K562 (cell line): ENCODE results near the gene OSCAR. TPM values are rescaled to one million over a fixed set of nuclear protein-coding genes. Genes with fewer than 3 reads are reported as not detected.

Experiments used
- ATAC-seq: fragments of 200-7000 bp; cut with Tn5 transposase; 3 replicates; pipeline ENCODE4 v1.9.1; 2020; ENCODE audit warnings: moderate library complexity
- BruUV-seq: library from RNA; stranded (reverse); fragments of 400-500 nt; replicated peaks from 2 replicates; lab custom pipeline; 2021; lab: Mats Ljungman, UMichigan
- CTCF ChIA-PET: fragments of 300-600 bp; formaldehyde crosslinking; extraction: SDS; loops from one replicate; lab custom pipeline; 2021; ENCODE audit warnings: low intra/inter-chr PET ratio; lab: Yijun Ruan, JAX
- POLR2A ChIA-PET: fragments of 300-600, 350-650 bp; sonication (Branson Sonifier 250); formaldehyde crosslinking; extraction: SDS; loops from one replicate; lab custom pipeline; 2021; ENCODE audit warnings: antibody characterized with exemption, inconsistent platforms; lab: Yijun Ruan, JAX
- DNase-seq, 4 experiments: peaks; one replicate each; pipeline versions ENCODE4 v3.0.0 to v3.0.0-alpha.2; 2011 to 2018; ENCODE audit warnings: low spot score in 3 of 4, mixed read lengths in 3 of 4; ENCODE audit errors: extremely low read depth in 1 of 4
- FAIRE-seq: peaks from 2 replicates; lab custom pipeline; 2011; peaks lifted over from hg19 to GRCh38; lab: Jason Lieb, UNC
- H2AFZ ChIP-seq: 2 replicates; pipeline ENCODE4 v1.6.0; 2011; ENCODE audit warnings: low read depth, low read length, control low read depth, inconsistent platforms
- H3K27ac ChIP-seq: fragments of 200-600 bp; 3 replicates; pipeline ENCODE4 v1.8.0; 2011; ENCODE audit warnings: low read depth, mild to moderate bottlenecking, control low read depth, inconsistent platforms, low read length, moderate library complexity, mixed read lengths; ENCODE audit errors: extremely low read depth
- H3K27me3 ChIP-seq, 2 experiments: fragments of 300-600 bp in 1 of 2; 2 replicates in 1 of 2; 3 replicates in 1 of 2; pipeline versions ENCODE4 v1.6.0 to v1.8.0; 2011; ENCODE audit warnings: inconsistent platforms in 2 of 2, low read length in 2 of 2, mild to moderate bottlenecking in 1 of 2, mixed read lengths in 1 of 2, moderate library complexity in 1 of 2; ENCODE audit not compliant: control insufficient read depth in 2 of 2, insufficient read depth in 2 of 2
- H3K36me3 ChIP-seq: fragments of 300-600 bp; 3 replicates; pipeline ENCODE4 v1.8.0; 2011; ENCODE audit warnings: mild to moderate bottlenecking, low read length, inconsistent platforms; ENCODE audit not compliant: control insufficient read depth, insufficient read depth
- H3K4me1 ChIP-seq, 2 experiments: fragments of 200-600 bp in 1 of 2; replicated peaks in 1 of 2; 2 replicates in 1 of 2; 3 replicates in 1 of 2; pipeline versions ENCODE4 v1.5.1 to v1.8.0; 2011; ENCODE audit warnings: inconsistent platforms in 2 of 2, low read length in 2 of 2, mild to moderate bottlenecking in 1 of 2, mixed read lengths in 1 of 2, moderate library complexity in 1 of 2; ENCODE audit not compliant: control insufficient read depth in 2 of 2, insufficient read depth in 2 of 2
- H3K4me2 ChIP-seq: 2 replicates; pipeline ENCODE4 v1.6.1; 2011; ENCODE audit warnings: low read length, control low read depth, inconsistent platforms, mixed read lengths; ENCODE audit not compliant: insufficient read depth
- H3K4me3 ChIP-seq: fragments of 200-600 bp; sonication (generic), shearing (Covaris generic); 2 replicates; pipeline ENCODE4 v1.5.1; 2016; ENCODE audit warnings: control low read depth, inconsistent platforms
- H3K79me2 ChIP-seq: fragments of 200-600 bp; 3 replicates; pipeline ENCODE4 v1.8.0; 2011; ENCODE audit warnings: low read length, inconsistent platforms; ENCODE audit not compliant: control insufficient read depth, insufficient read depth
- H3K9ac ChIP-seq, 2 experiments: 2 replicates each; pipeline versions ENCODE4 v1.6.0 to v1.6.1; 2011; ENCODE audit warnings: low read depth in 2 of 2, low read length in 2 of 2, control low read depth in 1 of 2, inconsistent platforms in 1 of 2, mild to moderate bottlenecking in 1 of 2, mixed read lengths in 1 of 2; ENCODE audit not compliant: insufficient read depth in 1 of 2
- H3K9me1 ChIP-seq: one replicate; pipeline ENCODE4 v1.6.0; 2011; ENCODE audit warnings: inconsistent platforms, mild to moderate bottlenecking, low read length, moderate library complexity; ENCODE audit not compliant: control insufficient read depth, insufficient read depth
- H3K9me3 ChIP-seq: replicated peaks from 2 replicates; pipeline ENCODE4 v1.5.1; 2011; ENCODE audit warnings: low read depth, low read length, inconsistent platforms; ENCODE audit not compliant: control insufficient read depth, insufficient read depth
- H4K20me1 ChIP-seq: replicated peaks from 2 replicates; pipeline ENCODE4 v1.6.1; 2011; ENCODE audit warnings: low read length, inconsistent platforms, mixed read lengths; ENCODE audit not compliant: control insufficient read depth, insufficient read depth
- BRD4 ChIP-seq: fragments of 200-600 bp; sonication (generic); IDR thresholded peaks from 2 replicates; pipeline ENCODE4 v1.6.1; 2017; ENCODE audit warnings: inconsistent platforms
- E2F6 ChIP-seq, 2 experiments: IDR thresholded peaks; 2 replicates each; pipeline ENCODE4 v1.6.1; 2011; ENCODE audit warnings: borderline replicate concordance in 1 of 2, control low read depth in 1 of 2, low read depth in 1 of 2, low read length in 1 of 2, mild to moderate bottlenecking in 1 of 2, mixed read lengths in 1 of 2, moderate library complexity in 1 of 2; ENCODE audit not compliant: insufficient read depth in 1 of 2, insufficient read length in 1 of 2, poor library complexity in 1 of 2, severe bottlenecking in 1 of 2; ENCODE audit errors: extremely low read depth in 1 of 2
- PCBP1 ChIP-seq: fragments of 200-400 bp; formaldehyde crosslinking; IDR thresholded peaks from 2 replicates; pipeline ENCODE4 v1.6.1; 2018; ENCODE audit warnings: mild to moderate bottlenecking, low read depth, low read length; ENCODE audit not compliant: poor library complexity, severe bottlenecking
- WGBS: fragments of 100-300 bp; shearing (Covaris generic); methylation state at CpG from one replicate; pipeline ENCODE4 v1.1.6; 2016; ENCODE audit warnings: low coverage, mixed read lengths; ENCODE audit not compliant: insufficient coverage; ENCODE audit errors: missing lambda C conversion rate; 5-methylcytosine and 5-hydroxymethylcytosine counted together
- in situ Hi-C: fragments of 300-500 bp; cut with MboI; formaldehyde crosslinking; loops from 4 replicates; pipeline ENCODE4 v1.15.0; 2018; ENCODE audit warnings: inconsistent platforms, mixed read lengths
- intact Hi-C: fragments of 100-400 bp; cut with micrococcal nuclease; formaldehyde crosslinking; loops from 2 replicates; pipeline ENCODE4 v1.14.2; 2022
- polyA plus RNA-seq, 8 experiments: library from polyadenylated mRNA; depleted of rRNA in 4 of 8; stranded (reverse) in 5 of 8; unstranded in 3 of 8; fragments of >200 nt; fragmentation: Nextera tagmentation in 2 of 8; fragmentation: Illumina TruSeq in 1 of 8; extraction: Ambion mirVana in 2 of 8; extraction: Trizol in 1 of 8; gene quantifications; 2 replicates each; pipeline versions ENCODE4 v1.2.1 to v1.2.3, GENCODE V29; 2011 to 2014; ENCODE audit warnings: inconsistent platforms in 1 of 8, missing spikeins in 1 of 8
- total RNA-seq, 7 experiments: library from RNA; depleted of rRNA in 6 of 7; stranded (reverse); fragments of >200 nt in 6 of 7; fragmentation: Illumina TruSeq in 2 of 7; extraction: Trizol in 2 of 7; gene quantifications; 2 replicates each; pipeline versions ENCODE4 v1.2.1 to v1.2.3, GENCODE V29; 2011 to 2021; ENCODE audit warnings: low replicate concordance in 1 of 7

The OSCAR gene
- total and polyA plus RNA-seq, 9 of the 15 experiments (the other 6 are each of a cell fraction or from before 2014, with no cell fraction given), result 0.09 to 0.62 (median 0.13) TPM; not detected in 5

DNA sequence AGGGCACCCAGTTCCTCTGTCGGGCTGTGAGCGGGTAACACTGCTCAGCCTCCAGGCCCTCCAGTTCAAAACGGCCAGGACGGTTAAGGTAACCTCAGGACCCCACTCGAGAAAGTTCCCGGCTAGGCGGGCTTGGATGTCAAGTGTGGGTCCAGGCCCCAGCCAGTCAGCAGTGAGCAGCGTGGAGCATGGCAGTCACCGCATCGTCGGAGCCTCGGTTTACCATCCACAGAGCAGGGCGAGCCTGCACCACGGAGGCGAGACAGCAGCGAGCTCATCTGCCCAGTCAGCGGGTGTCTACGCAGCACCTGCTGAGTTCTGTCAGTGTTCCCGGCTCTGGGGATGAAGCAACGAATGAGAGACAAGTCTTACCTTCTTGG, 29.0 kb upstream of the OSCAR start:
- Histone ChIP-seq H3K27ac (no peak overlapping the region), H4K20me1 (no peaks in the 10 kb centered on the region), H3K4me1 (no peaks in the 10 kb centered on the region; a peak in 2 of 5 replicates), H3K36me3 (peaks cover 60% of the 10 kb centered on the region; the same call in 2 of the 3 replicates), H3K9ac (no peak overlapping the region; a peak in 1 of 4 replicates), H3K4me3 (no peak overlapping the region), H3K27me3 (no peaks in the 10 kb centered on the region), H3K9me3 (no peaks in the 10 kb centered on the region), H3K4me2 (no peak overlapping the region), H3K9me1 (no peaks in the 10 kb centered on the region), H2AFZ (no peak overlapping the region), H3K79me2 (no peaks in the 10 kb centered on the region)
- DNase-seq, result no peak
- no peak for FAIRE-seq
- in situ Hi-C loops (no loop called here), intact Hi-C loops (no loop called here)
- no peak for TF ChIP-seq BRD4
- no peak for TF ChIP-seq PCBP1
- TF ChIP-seq E2F6 (IDR thresholded peaks at IDR 0.05; ENCODE audit: borderline replicate concordance in 1 of 2, extremely low read depth in 1 of 2, insufficient read depth in 1 of 2, insufficient read length in 1 of 2, low read depth in 1 of 2, low read length in 1 of 2, poor library complexity in 1 of 2, severe bottlenecking in 1 of 2), result no peak
- no TSS peak for BruUV-seq
- 97% methylated on average over 13 of the region's 20 CpGs for WGBS
- no peak for ATAC-seq
- ChIA-PET CTCF (no interaction called here), POLR2A (interaction anchor here (0.5 to 1.0 kb wide), 2 partner anchors 14 to 26 kb away, joined by 3 read pairs; partner anchors contain the start of genes PRPF31 and TFPT)
